ENCODE results near the gene PHLDB1.

GRCh38 chr11:118625036-118625690 lies 17.7 kb downstream of the PHLDB1 start:
- TF ChIP-seq JUN (IDR thresholded peaks at IDR 0.05; ENCODE audit: low read depth, low read length) (no peak), CTCF (IDR thresholded peaks at IDR 0.05; ENCODE audit: control extremely low read depth in 1 of 3, insufficient read depth in 1 of 3, low read depth in 1 of 3, low read length in 3 of 3) (no peak), POLR2AphosphoS5 (IDR thresholded peaks at IDR 0.05; ENCODE audit: low read depth, low read length) (no peak), EGR1 (IDR thresholded peaks at IDR 0.05; ENCODE audit: borderline replicate concordance, low read depth, low read length) (no peak), GABPA (IDR thresholded peaks at IDR 0.05; ENCODE audit: borderline replicate concordance, insufficient read depth, low read length) (no peak), BRCA1 (IDR thresholded peaks at IDR 0.05; ENCODE audit: low read depth, low read length) (no peak), KDM1A (IDR thresholded peaks at IDR 0.05; ENCODE audit: borderline replicate concordance, low read length) (no peak)

All from H1 (cell line).